Measurements from ENCODE around the gene BRD4.

The BRD4 gene

DNA sequence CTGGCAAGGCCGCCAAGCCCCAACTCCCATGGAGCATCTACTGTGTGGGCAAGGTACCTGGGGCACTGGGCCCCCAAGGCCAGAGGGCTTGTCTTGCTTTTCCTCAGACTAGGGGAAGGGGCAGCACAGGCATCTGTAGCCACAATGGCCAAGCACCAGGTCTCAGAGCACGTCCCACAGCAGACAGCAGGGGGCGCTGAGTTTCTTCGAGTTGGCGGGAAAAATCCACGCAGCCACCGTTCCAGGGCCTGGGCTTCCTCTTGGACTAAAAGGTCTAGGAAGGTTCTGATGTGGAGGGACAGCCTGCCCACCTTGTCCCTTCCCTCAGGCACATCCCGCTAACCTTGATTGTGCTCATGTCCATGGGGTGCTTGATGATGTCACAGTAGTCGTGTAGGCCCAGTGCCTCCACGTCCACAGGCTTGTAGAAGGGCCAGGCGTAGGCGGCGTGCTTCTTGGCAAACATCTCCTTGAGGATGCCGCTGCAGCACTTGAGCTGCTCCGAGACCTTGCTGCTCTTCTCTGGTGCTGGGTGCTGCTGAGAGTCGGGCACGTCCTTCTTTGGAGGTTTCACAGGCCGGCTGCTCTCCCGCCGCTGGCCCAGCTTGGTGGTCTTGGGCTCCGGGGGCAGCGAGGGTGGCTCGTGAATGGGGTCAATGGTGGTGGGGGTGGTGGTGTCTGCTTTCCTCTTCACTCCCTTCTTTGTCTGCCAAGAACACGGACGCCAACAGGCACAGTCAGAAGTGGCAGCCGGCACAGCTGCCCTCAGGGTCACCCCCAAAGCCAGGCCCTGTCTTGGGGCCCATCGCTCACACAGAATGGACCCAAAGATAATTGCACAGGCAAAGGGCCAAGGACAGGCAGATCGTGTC, 68.0 kb downstream of the BRD4 start:
- DNase-seq: peak; percentile 75 to 88 (median 84)

DNA sequence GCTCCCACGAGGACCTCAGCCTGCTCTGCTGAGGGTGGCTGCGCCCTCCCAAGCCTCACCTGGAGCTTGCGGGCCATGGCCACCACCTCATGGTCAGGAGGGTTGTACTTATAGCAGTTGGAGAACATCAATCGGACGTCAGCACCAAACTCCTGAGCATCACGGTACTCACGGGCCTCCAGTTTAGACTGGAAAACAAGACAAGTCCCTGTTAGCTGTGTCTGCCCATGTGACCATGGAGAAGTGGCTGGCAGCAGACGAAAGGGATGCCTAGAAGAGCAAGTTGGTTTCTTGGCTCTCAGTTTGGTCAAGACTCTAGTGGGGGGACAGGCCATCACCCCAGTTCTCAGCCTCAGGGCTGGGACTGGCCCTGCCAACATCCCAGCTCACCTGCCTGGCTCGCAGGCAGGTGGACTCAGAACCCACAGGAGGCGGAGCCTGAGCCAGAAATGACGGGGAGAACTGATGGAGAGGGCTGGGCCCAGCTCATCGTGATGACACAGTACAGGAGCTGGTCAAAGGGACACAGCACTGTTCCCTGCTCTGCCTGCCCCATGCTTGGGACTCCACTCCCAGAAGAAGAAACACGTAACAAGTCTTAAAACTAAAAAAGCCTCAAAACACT, 68.9 kb downstream of the BRD4 start:
- no peak for DNase-seq

DNA sequence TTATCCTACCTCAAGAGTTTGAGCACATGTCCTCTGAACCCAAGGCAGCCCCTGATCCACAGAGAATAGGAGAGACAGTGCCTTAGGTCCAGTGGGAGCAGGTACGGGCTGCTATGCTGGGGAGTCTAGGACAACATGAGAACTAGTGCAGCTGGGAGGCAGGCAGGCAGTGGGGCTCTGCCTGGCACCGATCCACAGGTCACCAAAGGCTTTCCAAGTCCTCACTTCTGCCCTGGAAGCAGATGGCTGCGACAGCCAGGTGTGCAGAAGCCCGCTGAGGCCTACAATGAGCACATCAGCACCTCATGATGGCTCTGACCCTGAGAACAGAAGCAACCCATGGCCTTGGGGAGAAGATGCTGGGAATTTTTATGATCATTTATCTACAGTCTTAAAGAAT, 70.3 kb downstream of the BRD4 start:
- no peak for DNase-seq

DNA sequence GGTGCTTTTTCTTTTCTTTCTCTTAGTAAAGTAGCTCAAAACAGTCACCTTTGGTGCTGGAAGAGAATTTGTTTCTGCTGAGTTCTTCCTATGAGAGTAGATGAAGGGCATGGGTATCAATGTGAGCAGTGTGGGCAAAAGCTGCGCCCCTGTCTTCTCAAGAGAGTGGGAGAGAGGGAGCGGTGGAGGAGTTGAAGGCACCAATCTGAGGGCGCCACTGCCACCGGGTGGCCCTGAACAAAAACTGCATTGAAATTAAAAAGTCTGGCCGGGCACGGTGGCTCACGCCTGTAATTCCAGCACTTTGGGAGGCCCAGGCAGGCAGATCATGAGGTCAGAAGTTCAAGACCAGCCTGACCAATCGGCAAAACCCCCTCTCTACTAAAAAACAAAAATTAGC, 71.4 kb downstream of the BRD4 start:
- DNase-seq: peak in 2 of 4 experiments; percentile 34 to 49

DNA sequence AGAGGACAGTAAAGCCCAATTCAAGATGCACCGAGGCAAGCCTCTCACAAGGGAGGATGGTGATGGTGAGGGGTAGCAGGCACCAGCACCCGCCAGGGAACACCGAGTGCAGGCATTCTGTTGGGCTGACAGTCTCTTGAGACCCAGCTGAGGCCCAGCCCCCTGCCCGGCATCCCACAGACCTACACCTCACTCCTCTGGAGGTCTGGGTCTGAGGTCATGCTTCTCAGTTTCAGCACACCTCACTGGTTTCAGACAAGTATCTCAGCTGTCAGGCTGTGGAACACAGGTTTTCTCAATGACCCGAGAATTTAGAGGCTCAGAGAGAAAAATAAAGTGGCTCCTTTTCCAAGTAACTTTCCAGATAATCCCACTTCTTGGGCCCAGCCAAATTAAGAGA, 72.4 kb downstream of the BRD4 start:
- DNase-seq: no peak

DNA sequence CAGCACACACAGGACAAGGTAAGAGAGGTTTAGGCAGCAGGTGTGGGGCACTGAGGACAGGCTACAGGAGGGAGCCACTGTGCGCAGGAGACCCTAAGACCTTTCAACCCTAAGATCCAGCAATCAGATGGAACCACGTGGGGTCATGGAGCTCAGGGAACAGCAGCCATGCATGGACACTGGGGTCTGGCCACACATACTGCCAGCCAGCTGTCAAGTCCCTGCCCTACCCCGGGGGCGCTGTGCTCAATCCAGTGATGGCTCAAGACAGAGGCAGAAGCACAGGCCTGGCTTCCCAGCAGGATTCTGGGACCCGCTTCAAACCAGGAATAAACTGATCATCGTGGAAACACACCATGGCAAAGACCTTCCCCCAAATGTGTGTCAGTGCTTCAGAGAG, 74.6 kb downstream of the BRD4 start:
- DNase-seq: no peak

DNA sequence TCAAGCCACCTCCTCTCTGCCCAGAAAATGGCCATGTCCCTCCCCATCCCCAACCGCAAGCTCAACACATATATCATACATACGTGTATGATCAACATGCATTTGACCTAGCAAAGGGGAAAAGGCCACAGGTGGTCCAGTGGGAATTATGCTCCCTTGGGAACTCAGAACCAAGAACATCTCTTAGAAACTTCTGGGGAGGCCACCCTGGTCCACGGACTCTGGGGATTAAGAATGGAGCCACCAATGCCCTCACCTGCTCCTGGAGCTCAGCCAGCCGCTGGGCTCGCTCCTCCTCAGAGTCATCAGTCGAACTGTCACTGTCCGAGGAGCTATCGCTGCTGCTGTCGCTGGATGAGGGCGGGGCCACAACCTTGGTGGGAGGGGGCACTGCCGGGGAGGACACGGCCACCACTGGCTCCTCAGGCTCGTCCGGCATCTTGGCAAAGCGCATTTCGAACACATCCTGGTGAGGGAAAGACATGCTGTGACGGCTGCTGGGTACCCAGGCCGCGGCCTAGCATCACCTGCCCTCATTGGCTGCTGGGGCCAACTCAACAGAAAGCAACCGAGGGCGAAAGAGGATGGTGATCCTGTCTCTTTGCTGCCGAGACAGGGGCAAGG, 75.5 kb downstream of the BRD4 start:
- DNase-seq: no peak

DNA sequence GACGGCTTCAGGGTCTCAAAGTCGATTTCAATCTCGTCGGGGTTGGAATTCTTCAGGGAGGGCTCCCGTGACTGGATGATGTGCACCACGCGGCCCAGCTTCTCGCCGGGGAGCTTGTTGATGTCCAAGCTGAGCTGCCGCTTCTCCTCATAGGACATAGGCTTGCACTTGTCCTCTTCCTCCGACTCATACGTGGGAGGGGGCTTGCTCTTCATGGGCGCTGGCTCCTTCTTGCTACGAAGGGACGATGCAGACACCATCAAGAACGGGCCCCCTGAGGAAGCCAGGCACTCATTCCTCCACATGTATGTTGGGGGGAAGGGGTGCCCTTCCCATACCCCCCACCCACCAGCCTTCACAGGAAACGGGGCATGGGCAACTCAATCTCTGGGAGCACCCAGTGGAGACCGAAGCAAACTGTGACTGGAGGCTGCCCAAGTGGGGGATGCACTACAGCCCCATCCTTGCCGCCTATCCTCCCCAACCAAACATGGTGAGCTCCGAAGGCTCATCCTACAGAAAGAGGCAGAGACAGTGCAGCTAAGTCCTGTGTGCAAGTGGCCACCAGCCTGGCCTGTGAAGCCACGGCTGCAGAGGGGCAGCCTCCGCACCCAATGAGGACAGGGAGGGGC, 76.9 kb downstream of the BRD4 start:
- DNase-seq: no peak

DNA sequence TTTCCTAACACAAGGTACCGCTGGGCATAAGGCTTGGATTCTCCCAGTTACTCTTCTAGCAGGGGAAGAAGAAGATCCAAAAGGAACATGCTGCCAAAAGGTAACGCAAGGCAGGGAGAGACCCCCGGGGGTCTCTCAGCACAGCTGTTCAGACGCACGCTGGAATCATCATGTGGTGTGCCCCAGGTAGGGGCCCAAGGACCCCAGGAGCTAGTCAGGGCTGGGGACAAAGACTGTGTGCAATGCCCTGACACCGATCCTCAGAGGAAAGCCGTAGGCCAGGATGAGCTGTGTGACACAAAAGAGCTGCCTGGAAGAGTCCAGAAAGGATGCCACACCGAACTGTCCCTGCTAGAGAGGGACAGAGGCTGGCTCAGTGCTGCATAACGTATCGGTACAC, 77.8 kb downstream of the BRD4 start:
- DNase-seq: no peak

DNA sequence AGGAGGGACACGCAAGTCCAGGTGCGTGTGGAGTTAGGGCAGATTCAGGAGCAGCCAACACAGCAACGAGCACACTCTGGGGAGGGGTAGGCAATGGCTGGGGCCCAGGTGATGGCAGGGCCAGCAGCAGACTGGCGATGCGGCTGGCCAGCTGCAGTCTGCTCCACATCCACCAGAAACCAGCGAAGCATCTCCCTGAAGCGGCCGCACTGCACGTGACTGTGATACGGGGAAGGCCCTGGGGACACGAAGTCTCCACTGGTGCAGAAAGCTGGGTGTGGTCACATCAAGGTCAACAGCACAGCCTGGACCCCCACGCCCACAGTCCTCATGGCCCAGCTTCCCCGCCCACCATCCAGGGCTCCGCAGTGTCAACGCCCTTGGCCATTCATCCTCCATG, 78.8 kb downstream of the BRD4 start:
- DNase-seq: no peak

DNA sequence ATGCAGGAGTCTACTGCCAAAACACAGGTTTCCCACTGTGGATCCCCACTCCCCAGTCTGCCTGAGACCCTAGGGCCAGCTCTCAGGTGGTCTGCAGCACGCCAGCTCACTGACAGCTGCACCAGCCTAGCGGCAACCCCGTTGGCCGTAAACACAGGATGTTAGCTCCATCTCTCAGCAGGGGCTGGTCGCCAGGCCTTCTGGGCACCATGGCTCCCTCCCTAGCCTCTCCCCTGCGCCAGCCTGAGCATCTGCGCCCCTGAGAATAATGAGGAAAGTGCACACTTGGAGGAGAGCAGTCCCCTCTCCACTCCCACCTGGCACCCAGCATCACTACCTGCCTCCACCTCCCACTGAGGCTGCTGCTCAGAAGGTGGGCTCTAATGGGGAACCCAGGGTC, 79.3 kb downstream of the BRD4 start:
- DNase-seq: no peak

DNA sequence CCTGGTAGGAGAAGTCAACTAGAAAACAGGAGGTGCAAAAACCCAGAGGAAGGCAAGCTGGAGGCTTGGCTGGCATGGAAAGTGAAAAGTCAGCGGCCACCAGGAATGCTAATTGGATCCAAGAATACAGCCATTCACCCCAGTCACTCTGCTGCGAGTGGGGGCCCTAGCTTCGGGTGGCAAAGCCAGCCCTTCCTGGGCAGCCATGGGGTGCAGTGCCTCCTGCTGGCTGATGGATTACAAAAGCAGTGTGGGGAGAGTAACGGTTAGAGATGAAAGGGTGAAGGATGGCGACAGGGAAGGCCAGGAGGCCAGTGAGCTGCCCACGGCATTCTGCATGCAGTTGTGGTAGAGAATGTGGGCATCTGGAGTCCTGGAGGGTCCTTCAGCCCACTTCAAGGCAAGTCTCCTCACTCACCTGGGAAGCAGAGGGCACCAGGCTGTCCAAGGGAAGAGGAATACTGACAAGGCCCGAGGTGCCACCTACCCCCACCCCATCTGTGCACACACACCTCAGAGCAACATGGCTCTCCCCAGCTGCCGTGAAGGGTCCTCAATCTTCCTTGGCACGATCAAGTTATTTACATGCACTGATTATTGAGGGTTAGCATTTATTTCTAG, 79.8 kb downstream of the BRD4 start:
- peak; percentile 26 to 52 (median 42) for DNase-seq

DNA sequence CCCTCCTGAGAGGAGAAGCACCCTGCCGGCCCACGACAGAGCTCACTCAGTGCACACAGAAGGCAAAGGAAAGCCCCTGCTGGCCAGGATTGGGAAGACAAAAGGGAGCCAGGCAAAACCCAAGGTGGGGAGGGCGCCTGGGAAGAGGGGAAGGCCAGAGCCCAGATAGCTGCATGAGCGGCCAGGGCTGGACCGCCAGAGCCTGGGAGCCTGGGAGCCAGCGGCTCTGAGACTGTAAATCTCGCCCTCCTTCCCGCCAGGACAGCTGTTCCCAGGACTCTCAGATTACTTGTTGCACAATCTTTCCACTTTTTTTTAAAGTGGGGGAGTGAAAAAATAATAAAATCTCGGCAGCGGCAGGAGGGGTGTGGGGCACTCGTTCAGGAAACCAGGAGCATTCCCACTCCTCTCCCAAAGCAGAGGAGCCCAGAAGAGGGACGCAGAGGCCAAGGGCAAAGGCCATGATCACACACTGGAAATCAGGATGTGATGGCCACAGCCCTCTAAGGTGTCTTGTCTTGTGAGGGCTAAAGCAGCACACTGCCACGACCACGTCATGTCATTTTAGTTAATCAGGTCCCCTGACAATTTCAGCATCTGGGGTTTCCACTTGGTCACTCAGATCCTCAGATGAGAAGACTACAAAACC, 80.5 kb downstream of the BRD4 start:
- DNase-seq: peak in 1 of 4 experiments; percentile 27

DNA sequence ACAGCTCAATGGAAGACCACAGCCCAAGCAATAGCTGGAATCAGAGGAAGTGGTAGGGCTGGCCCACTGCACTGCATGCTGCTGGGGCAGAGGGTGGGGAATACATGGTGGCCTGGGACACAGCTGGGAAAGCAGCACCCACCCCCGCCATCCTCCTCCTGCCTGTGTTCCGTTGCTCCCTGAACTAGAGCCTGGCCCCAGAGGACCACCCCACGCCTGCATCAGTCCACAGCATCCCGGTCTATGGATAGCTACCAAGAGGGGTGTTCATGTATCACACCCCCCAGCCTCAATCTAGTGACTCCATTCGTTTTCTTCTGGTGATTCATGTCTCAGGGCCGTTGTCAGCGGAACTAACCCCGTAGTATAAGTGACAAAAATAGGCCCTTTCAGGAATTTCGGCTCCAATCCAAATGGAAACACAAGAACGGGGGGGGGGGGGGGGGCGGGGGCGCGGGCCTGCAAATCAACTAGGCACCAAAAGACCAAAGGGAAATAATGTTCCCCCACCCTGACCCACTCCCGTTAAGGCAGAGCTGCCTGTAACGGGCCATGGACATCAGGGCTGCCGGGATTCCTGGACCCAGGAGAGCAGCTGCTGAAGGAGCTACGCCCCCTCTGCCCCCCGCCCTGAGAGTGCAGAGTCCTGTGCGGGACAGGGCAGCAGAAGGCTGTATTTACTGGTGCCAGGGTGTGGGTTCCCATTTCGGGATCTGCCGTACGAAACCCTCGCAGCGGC, 81.2 kb downstream of the BRD4 start:
- DNase-seq: no peak

DNA sequence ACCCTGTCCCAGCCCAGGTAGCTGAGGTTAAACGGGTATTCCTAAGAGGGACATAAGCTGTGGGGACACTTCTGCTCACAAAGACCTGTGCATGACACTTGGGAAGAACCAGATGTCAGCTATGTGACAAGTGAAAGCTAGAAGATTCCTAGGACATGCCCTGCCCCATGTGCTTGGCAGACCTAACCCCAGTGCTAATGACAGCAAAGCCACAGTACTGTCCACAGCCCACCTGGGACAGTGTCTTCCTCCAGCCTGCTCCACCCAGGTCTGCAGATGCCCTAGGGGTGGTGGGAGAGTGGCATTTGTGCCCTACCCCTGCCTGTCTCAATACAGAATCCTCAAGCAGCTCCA, 81.7 kb downstream of the BRD4 start:
- DNase-seq: no peak

DNA sequence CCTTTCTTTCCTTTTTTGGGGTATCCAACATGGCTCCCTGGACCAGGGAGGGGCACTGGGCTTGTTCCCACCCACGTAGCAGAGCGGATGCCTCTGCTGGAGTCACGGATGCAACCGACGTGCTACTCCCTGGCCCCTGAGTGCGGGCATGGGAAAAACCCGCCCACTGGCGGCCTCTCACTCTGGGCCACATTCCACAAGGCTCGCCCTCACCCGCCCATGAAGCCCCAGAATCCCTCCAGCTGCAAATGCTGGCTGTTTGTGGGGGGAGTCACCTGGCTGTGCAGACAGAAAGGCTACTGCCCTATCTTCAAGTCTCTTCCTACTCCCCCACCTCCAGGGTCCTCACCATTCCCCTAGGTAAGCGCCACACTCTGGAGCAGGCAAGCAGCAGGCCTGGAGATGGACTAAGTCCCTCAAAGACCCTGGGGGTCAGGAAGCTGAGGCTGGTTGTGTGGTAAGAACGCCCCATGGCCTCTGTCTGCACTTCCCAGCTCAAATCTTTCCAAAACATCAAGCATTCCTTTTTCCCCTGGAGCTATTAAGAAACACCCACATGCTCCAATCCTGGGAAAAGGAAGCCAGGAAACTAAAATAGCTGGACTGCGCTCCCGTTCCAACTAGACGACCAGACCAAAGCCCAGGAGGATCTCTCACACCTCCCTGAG, 82.2 kb downstream of the BRD4 start:
- no peak for DNase-seq

DNA sequence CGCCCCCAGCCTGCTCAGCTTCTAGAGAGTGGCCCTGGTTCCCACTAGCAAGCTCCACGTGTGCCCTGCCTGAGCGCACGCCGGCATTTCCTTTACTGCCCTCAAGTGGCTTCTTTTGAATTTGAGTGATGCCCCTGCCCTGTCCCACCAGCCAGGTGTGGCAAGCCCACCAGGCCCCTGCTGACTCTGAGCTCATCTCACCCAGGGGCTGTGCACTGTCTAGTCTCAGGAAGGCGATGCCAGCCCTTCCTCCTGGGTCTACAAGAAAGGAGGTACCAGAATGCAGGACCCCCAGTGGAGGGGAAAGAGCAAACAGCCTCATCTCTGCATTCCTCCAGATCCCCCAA, 82.8 kb downstream of the BRD4 start:
- DNase-seq: no peak

DNA sequence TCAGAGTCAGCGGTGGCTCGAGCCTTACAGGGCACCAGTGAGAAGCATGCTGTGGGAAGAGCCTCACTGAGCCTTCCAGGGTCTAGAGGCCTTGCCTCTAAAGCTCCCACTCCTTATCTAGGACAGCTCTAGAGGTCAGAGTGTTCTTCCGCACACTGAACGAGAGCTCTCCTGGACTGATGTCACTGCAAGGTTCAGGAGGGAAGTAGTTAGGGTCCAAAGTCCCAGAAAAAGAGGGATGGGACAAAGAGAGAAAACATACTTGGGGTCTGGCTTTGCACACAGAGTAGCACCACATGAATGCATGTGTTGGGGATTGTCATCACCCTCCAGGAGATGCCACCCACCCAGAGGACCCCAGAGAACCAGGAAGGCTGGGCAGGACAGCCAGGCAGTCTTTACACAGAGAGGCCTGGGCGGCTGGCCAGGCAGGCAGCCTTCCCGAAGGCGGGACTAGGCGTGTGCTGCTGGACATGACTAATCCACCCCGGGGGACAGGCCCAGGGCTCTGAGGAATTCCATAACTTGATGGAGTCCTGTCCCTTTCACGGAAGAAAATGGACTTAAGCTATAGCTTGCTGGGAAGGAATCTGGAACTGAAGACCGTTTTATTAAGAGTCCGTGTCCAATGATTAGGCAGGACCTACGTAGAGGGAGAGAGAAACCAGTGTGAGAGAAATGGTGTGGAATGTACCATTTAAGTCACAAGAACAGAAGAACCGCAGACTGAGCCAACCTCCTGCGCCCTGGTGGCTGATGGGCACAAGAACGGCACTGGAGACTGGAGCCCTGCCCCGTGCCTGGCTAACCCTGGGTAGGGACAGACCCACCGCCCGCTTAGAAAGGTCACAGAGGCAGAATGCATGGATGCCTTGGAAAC, 83.5 kb downstream of the BRD4 start:
- DNase-seq: peak in 1 of 4 experiments; percentile 20

DNA sequence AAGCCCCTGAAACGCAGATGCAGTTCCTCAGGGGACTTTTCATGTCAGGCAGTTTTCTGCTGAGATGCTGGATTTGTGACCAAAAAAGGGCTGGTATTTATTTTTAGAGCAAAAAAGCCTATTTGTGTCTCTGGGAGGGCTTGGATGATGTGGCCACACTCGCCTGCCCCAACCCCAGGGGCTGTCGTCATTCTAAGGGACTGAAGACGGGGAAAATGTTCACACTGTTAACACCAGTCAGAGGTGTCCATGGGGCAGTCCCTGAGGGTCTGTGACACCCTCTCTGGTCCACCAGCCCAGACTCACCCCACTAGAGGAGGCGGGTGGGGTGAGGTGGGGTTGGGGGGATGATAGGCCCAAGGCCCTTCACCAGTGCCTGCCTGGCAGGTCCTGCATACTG, 84.2 kb downstream of the BRD4 start:
- DNase-seq: no peak

All from suppressor macrophage (primary cell).